ENCODE results near the gene GLT6D1.

The GLT6D1 gene

DNA sequence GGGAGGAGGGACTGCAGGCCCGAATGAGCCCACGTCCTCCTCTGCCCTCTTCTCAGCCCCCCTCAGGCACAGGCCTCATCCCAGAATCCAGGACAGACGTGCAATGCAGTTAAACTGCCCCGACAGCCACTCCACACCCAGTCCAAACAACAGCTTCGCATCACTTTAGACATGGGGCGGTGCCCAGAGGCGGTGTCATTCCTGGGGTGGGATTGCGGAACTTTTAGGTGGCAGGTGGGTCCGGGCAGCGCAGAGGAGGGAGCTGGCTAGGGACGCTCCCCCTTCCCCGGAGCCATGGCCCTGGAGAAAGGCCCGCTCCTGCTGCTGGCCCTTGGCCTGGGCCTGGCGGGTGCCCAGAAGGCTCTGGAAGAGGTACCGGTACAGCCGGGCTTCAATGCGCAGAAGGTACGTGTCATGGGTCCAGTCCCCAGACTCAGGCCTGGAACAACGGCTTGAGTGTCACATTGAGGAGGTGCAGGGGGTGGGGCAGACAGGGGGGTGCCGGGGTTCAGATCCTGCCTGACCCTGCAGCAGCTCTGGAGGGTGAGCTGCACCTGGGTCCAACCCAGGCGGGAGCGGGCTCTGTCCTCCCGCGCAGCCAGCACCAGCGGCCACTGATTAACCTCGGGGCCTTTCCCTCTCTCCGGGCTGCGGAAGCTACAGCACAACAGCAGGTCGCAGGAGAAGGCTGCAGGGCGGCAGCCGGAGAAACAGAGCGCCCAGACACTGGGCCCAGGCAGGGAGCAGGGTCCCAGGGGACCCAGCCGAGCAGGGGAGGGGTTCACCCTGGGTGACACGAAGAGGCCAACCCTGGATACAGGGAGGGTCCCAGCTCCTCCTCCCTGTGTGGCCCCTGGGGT, 25.2 kb downstream of the GLT6D1 start:
- H3K4me2 ChIP-seq (ENCODE audit: low read depth, low read length): no peak overlapping the region
- no peaks in the 10 kb centered on the region for H3K9me3 ChIP-seq (replicated peaks; ENCODE audit: insufficient read depth, low read length)
- no peak overlapping the region for H3K9ac ChIP-seq (ENCODE audit: low read length)
- no peaks in the 10 kb centered on the region for H3F3A ChIP-seq (ENCODE audit: insufficient read depth, low read length)
- H3K27ac ChIP-seq (ENCODE audit: low read length): no peak overlapping the region
- no peaks in the 10 kb centered on the region for H3K9me2 ChIP-seq (replicated peaks; ENCODE audit: insufficient read depth, low read length)
- no peaks in the 10 kb centered on the region for H3K79me2 ChIP-seq (ENCODE audit: low read length)
- H2AFZ ChIP-seq (ENCODE audit: low read length): no peak overlapping the region
- TF ChIP-seq, protein P1, sequence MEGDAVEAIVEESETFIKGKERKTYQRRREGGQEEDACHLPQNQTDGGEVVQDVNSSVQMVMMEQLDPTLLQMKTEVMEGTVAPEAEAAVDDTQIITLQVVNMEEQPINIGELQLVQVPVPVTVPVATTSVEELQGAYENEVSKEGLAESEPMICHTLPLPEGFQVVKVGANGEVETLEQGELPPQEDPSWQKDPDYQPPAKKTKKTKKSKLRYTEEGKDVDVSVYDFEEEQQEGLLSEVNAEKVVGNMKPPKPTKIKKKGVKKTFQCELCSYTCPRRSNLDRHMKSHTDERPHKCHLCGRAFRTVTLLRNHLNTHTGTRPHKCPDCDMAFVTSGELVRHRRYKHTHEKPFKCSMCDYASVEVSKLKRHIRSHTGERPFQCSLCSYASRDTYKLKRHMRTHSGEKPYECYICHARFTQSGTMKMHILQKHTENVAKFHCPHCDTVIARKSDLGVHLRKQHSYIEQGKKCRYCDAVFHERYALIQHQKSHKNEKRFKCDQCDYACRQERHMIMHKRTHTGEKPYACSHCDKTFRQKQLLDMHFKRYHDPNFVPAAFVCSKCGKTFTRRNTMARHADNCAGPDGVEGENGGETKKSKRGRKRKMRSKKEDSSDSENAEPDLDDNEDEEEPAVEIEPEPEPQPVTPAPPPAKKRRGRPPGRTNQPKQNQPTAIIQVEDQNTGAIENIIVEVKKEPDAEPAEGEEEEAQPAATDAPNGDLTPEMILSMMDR (IDR thresholded peaks at IDR 0.05; ENCODE audit: low read length): no peak
- TF ChIP-seq EZH2phosphoT487 (IDR thresholded peaks at IDR 0.05; ENCODE audit: low read length): no peak
- no peak for TF ChIP-seq EZH2 (optimal IDR thresholded peaks at IDR 0.05; ENCODE audit: low read depth, low read length)
- H3K27me3 ChIP-seq (replicated peaks; ENCODE audit: insufficient read depth, low read length): peaks cover 56% of the 10 kb centered on the region
- H4K20me1 ChIP-seq (ENCODE audit: insufficient read depth, low read length): no peaks in the 10 kb centered on the region
- H3K4me3 ChIP-seq (ENCODE audit: low read length): no peak overlapping the region
- H3K4me1 ChIP-seq (ENCODE audit: low read length): no peaks in the 10 kb centered on the region
- no peaks in the 10 kb centered on the region for H3K36me3 ChIP-seq (replicated peaks; ENCODE audit: insufficient read depth, low read length)
- no peak for DNase-seq

DNA sequence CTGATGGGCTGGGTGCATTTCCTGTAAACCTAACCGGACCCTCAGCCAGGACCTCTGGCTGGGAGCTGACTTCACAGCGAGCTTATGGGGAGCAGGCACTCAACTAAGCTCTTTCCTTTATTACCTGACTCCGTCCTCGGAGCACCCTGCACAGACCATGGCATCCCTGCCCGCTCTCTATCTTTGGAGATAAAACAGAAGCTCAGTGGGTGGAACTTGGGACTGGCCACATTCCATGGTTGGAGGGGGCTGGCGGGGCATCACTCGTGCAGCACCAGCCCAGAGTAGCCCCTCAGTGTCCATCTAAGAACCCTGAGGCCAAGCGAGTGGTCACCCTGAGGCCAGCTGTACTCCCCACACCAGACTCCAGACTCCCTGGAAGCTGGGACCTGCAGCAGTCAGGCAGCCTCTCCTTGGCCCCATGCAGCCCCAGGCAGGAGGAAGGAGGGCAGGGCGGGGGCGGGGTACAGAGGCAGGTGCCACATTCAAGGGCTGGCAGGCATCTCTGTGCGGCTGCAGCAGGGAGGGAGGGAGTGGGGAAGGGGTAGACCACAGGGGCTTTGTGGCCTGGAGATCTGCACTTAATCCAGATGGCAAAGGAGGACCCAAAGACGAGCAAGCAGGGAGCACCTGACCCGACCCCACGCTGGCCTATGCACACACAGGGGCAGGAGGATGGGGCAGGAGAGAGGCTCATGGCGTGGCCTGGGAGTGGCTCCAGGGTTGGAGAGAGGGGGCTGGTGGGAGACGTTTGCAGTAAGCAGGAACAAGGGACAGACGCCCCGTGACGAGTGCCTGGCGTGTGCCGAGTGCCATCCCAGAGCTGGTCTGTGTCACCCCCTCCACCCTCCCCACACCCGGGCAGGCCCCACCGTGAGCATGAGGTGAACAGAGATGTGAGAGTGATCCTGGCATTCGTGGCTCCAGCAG, 26.1 kb downstream of the GLT6D1 start:
- TF ChIP-seq EZH2 (optimal IDR thresholded peaks at IDR 0.05; ENCODE audit: low read depth, low read length) (no peak), EZH2phosphoT487 (IDR thresholded peaks at IDR 0.05; ENCODE audit: low read length) (no peak)
- TF ChIP-seq, protein P1 (IDR thresholded peaks at IDR 0.05; ENCODE audit: low read length): no peak
- Histone ChIP-seq H2AFZ (ENCODE audit: low read length) (no peak overlapping the region), H3K79me2 (ENCODE audit: low read length) (no peaks in the 10 kb centered on the region), H3K4me2 (ENCODE audit: low read depth, low read length) (no peak overlapping the region), H4K20me1 (ENCODE audit: insufficient read depth, low read length) (no peaks in the 10 kb centered on the region), H3K4me3 (ENCODE audit: low read length) (no peak overlapping the region), H3K9me3 (replicated peaks; ENCODE audit: insufficient read depth, low read length) (no peaks in the 10 kb centered on the region), H3K27ac (ENCODE audit: low read length) (no peak overlapping the region), H3K4me1 (ENCODE audit: low read length) (no peaks in the 10 kb centered on the region), H3K27me3 (replicated peaks; ENCODE audit: insufficient read depth, low read length) (peaks cover 62% of the 10 kb centered on the region), H3F3A (ENCODE audit: insufficient read depth, low read length) (no peaks in the 10 kb centered on the region), H3K36me3 (replicated peaks; ENCODE audit: insufficient read depth, low read length) (no peaks in the 10 kb centered on the region), H3K9ac (ENCODE audit: low read length) (no peak overlapping the region), H3K9me2 (replicated peaks; ENCODE audit: insufficient read depth, low read length) (no peaks in the 10 kb centered on the region)
- DNase-seq: no peak

DNA sequence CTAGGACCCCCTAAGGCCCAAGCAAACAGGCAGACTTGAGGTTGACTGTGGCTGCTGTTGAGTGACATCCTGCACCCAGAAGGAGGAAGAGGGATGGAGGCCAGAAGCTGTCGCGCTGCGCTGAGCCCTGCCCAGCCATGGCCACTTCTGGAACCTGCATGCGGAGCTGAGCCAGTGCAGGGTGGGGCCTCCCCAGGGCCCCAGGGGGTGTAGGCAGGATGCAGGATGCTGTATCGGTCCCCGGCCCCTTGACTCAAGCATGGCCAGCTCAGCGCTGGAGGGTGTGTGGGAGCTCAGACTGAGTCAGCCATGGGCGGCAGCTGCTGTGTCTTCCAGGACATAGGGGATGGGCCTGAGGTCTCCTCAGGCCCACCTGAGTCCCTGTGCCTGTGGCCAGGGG, 26.9 kb downstream of the GLT6D1 start:
- no peak overlapping the region for H2AFZ ChIP-seq (ENCODE audit: low read length)
- H3K36me3 ChIP-seq (replicated peaks; ENCODE audit: insufficient read depth, low read length): no peaks in the 10 kb centered on the region
- no peaks in the 10 kb centered on the region for H3K9me2 ChIP-seq (replicated peaks; ENCODE audit: insufficient read depth, low read length)
- no peaks in the 10 kb centered on the region for H3K9me3 ChIP-seq (replicated peaks; ENCODE audit: insufficient read depth, low read length)
- no peak overlapping the region for H3K27ac ChIP-seq (ENCODE audit: low read length)
- H3K4me2 ChIP-seq (ENCODE audit: low read depth, low read length): no peak overlapping the region
- H3K4me3 ChIP-seq (ENCODE audit: low read length): no peak overlapping the region
- no peaks in the 10 kb centered on the region for H3K4me1 ChIP-seq (ENCODE audit: low read length)
- no peaks in the 10 kb centered on the region for H4K20me1 ChIP-seq (ENCODE audit: insufficient read depth, low read length)
- H3F3A ChIP-seq (ENCODE audit: insufficient read depth, low read length): no peaks in the 10 kb centered on the region
- H3K79me2 ChIP-seq (ENCODE audit: low read length): no peaks in the 10 kb centered on the region
- no peak for DNase-seq
- TF ChIP-seq, protein P1 (IDR thresholded peaks at IDR 0.05; ENCODE audit: low read length): no peak
- TF ChIP-seq EZH2phosphoT487 (IDR thresholded peaks at IDR 0.05; ENCODE audit: low read length) (no peak), EZH2 (optimal IDR thresholded peaks at IDR 0.05; ENCODE audit: low read depth, low read length) (no peak)
- no peak overlapping the region for H3K9ac ChIP-seq (ENCODE audit: low read length)
- H3K27me3 ChIP-seq (replicated peaks; ENCODE audit: insufficient read depth, low read length): peaks cover 55% of the 10 kb centered on the region

All from MM.1S (cell line).